HG02973 (cell line): Measurements from ENCODE around the gene CACNA1C.

Experiments used
- ATAC-seq: cut with Tn5 transposase; IDR thresholded peaks from one replicate; pipeline ENCODE4 v1.9.1; 2021; ENCODE audit warnings: moderate library complexity; ENCODE audit not compliant: unreplicated experiment

The CACNA1C gene

DNA sequence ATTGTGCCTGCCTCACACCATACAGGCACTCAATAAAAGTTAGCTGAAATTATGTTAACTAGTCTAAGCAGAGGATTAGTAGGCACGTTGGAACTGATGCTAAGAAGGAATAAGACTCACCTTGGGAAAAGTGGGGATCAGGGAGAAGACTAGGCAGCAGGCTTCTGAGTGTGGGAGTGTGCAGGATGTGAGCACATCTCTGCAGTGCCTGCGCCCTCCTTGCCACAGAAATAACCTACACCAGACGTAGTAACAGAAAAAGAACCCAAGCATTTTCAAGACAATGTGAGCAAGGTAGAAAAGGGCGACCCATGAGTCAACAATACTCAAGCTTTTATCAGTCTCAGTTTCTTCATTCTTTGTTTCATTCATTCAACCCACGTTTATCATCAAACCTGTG is 113.9 kb downstream of the CACNA1C start:
- ATAC-seq = no peak

DNA sequence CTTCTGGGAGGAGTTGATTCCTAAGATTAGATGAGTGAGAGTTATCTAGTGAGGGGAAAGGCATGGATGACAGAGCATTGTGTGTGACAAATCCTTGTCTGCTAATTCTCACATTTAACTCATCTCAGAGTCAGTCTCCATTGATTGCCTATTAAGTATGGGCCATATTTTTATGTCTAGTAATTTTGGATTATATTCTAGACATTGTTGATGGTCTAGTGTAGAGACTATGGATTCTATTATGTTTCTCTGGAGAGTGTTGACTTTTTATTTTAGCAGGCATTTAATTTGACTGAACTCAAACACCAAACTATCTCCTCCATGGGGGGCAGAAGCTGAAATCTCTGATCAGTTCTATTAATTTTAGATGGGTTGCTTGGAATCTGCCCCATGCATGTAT is 114.4 kb downstream of the CACNA1C start:
- no peak for ATAC-seq

- no peak for ATAC-seq
These were observed 116.0 kb downstream of the CACNA1C start for GRCh38 chr12:2168808-2169207.

DNA sequence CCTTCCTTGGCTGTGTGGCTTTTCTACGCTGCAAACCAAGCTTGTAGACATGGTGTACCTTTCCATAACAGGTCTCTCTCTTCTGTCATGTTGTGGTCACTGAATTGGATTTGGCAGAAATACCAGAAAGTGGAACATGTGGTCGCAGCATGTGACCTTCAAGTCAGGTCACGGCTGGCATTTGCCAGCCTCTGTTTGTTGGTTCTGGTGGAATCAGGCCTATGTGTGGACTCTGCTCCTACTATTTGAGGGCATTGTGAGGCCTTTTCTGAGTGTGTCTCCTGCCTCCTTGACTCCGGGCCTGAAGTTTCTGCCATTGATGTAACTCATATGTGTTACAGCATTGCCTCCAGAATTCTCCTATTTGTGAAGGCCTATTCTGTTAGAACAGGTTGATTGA is 116.7 kb downstream of the CACNA1C start:
- no peak for ATAC-seq

DNA sequence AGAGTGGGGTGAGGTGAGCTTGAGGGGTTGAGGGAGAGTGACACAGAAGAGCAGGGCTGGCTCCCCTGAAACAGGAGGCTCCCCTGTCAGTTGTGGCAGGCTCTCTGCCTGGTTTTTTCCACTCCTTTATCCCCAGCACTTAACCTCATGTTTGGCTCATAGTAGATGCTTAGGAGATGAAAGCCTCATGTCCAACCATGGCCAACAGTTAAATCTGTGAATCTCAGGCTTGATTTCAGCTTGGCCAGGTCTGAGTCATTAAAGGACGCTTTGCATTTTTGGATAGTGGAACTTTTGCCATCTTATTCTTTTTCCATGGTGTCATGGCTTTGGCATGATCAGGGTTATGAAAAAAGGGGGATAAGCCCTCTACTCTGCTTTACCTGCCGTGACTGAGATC is 117.2 kb downstream of the CACNA1C start:
- ATAC-seq = no peak

DNA sequence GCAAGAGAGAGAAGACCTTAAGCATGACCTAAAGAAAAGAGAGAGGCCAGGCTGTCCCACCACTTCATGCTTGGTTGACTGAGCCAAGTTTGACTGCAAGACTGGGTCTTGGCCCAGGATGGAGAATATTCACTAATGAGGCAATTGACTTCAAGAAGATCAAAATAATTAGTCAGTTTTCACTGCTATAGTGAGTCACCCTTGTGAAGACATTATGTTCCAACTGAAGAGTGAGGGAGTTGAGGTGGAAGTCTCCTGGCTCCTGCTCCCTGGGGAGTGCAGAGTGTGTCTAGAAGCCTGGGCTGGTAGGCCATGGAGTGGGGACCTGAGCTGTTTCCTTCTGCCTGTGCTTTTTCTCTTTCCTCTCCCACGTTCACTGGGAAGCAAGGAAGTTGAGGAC is 117.6 kb downstream of the CACNA1C start:
- no peak for ATAC-seq

DNA sequence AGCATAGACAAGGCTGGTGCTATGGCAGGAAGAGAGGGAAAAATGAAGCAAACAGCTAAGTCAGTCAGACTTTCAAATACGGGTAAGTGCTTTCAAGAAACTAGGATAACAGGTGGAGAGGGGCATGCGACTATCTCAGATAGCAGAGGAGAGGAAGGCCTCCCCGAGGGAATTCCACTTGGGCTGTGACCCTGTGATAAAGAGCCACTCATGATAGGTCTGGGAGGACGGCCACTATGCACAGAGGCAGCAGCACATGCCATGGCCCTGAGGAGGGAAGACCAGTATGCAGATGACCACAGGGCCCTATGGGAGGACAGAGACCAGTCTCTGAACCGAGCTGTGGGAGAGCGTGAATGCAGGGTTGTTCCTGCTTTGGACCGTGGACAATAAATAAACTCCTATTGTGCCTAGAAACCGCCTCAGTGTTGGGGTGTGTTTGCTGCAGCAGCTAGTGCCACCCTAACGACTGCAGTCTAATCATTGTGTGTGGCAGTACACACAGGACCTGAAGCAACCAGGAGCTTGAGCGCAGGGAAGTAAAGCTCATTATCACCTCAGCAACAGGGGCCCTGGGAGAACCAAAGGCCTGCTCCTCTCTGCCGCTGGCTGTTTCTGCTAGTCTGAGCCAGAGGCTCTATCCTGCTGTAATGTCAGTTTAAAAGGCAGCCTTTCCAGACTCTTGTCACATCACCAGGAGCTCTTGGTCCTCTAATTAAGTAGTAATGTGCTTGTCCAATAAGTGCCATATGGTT is 119.1 kb downstream of the CACNA1C start:
- no peak for ATAC-seq

DNA sequence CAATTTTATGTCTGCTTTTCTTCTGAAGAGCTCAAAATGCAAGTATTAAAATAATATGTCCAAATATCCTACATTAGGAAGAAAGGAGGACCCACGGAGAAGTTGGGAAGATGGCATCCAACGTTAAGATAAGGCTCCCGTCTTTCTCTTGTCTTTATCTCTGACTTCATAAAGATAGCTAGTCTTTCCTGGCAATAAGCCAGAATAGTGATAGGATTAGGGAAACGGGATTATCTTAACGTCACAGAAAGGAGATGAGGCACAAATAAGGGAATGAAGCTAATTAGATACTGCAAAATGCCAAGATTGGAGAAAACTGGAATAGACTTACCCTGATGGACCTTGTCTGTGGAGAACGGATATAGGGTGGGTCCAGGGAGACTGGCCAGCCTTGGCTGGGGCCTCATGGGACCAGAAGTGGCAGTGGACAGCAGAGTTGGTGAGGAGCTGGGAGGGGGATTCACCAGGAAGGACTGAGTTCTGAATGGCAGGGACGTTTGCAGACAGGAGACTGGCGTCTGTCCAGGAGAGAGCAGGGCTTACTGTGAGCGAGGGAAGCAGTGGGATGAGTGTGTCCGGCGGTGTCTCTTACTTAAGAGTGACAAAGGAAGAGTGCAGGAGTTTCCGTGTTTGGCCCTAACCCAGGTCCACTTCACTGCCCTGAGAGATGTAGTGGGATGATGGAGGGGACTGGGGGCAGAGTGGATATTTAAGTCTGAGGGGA is 119.9 kb downstream of the CACNA1C start:
- no peak for ATAC-seq

- ATAC-seq = no peak
These were observed 121.2 kb downstream of the CACNA1C start for GRCh38 chr12:2173971-2174370.

- no peak for ATAC-seq
These were observed 124.2 kb downstream of the CACNA1C start for GRCh38 chr12:2177003-2177402.

GRCh38 chr12:2177751-2178150 is 125.0 kb downstream of the CACNA1C start:
- no peak for ATAC-seq

GRCh38 chr12:2179058-2179457 is 126.3 kb downstream of the CACNA1C start:
- ATAC-seq = no peak

- ATAC-seq = no peak
These were observed 127.4 kb downstream of the CACNA1C start for GRCh38 chr12:2179953-2180736.

- no peak for ATAC-seq
These were observed 127.9 kb downstream of the CACNA1C start for GRCh38 chr12:2180737-2181082.

GRCh38 chr12:2183556-2184541 is 131.1 kb downstream of the CACNA1C start:
- no peak for ATAC-seq

DNA sequence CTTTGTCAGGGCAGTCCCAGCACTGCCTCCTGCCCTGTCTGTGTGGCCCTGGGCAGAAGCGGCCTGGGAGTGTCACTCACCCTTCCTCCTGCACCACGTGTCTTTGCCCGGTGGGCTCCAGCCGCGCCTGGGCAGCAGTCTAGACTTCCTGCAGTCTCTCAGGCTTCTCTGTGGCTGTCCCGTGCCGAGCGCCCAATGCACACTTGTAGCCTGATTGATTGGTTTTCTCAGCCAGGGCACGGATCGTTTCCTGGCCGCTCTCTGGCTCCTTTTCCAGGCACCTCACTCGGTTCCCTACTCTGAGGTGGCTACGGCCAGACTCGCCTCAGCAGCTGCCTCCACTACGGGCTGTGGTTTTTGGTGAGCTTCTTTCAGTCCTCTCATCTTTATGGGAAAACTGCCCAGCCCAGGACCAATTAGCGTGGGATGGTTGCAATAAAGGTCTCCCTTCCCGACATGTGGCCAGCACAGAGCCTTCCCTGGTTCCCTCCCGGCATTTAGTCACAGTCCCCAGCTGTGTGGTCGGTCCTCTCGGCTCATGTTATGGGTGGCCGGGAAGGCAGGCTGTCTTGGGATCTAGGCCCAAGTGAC is 133.1 kb downstream of the CACNA1C start:
- ATAC-seq = no peak

DNA sequence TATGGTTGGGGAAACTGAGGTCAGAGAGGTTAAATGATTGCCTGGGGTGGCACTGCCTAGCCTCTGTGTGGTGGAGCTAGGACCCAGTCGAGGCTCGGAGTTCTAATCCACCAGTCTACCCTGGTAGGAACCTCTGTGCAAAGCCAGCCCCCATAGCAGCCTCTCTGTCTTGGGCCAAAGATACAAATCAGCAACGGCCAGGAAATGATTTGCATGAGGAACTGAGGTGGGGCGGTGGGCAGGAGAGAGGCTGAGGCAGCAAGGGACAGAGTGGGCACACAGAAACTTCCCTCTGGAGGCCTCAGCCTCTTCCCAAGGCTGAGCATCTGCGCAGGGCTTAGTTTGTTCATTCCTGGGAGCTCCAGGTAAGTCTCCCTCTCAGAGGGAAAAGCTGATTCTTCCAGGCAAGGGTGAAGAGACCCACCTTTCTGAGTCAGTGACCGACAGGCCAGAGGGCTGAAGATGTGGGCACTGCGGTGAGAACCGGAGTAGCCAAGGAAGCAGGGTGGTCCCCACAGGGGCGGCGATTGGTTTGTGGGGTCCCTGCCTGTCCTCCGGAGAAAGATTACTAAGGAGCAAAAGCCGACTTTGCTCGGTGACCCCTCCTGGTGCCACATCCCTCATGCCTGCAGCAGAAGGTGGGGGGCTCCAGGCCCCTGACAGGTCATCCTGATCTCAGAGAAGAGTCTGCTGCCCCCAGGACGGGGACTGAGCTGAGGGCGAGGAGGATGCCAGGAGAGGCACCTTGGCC is 134.6 kb downstream of the CACNA1C start:
- no peak for ATAC-seq

DNA sequence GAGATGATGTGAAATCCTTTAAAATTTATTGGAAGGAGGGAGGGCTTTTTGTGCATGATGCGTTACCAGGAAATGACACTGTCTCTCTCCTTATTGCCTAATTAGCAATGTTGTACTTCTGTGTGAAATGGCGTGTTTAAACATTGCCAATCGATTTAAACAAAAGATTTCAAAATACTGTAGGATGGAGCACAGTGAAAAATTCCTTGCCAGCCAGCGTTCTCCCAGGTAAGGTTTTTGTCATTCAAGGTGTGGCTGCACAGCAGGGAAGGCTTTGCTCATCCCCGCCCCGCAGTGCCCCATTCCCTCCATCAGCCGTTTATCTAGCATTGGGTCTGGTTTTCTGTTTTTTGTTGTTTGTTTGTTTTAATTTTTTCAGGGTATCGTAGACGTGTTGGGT is 137.3 kb downstream of the CACNA1C start:
- no peak for ATAC-seq

DNA sequence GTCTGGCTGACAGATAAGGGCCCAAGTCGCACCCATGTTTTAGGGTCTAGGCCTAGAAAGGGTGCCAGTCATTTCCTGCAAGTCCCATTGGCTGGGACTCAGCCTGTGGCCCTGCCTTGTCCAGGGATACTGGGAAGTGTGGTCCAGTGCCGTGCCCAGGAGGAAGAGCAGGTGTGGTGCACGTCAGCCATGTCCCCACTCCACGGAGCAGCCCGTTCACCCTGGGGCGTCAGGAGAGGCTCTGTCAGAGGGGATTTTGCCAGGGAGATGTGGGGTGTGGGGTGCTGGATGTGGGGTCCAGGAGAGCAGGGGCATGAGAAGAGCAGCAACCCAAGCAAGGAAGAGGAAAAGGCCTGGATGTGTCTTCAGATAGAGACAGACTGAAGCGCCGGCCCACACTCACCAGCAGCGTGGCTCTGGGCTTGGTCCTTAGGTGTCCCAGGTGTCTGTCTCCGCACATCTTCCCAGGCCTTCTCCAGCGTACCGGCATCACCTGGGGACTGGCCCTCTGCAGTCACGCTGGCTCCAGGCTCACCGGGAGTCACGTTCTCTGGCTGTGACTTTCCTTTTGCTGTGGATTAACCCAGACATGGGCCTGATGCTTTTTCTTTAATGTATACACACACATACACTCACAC is 138.2 kb downstream of the CACNA1C start:
- no peak for ATAC-seq
